Neutrophil (primary cell): Measurements from ENCODE around the gene AOPEP.
"Not testable (repeated sequence)": the region's sequence is repeated elsewhere in the genome, so short reads cannot be mapped to it uniquely, and the experiment has no call there.

Experiments used
- H3K27ac ChIP-seq: fragments of 200-600 bp; sonication (generic); 2 replicates; pipeline ENCODE4 v1.5.1; 2016; ENCODE audit warnings: mild to moderate bottlenecking, moderate library complexity
- H3K27me3 ChIP-seq: fragments of 200-600 bp; sonication (generic); 2 replicates; pipeline ENCODE4 v1.6.0; 2016; ENCODE audit warnings: mild to moderate bottlenecking
- H3K36me3 ChIP-seq: fragments of 200-600 bp; sonication (generic); 2 replicates; pipeline ENCODE4 v1.5.1; 2017
- H3K4me1 ChIP-seq, 2 experiments: fragments of 200-600 bp in 1 of 2; sonication (generic) in 1 of 2; 1 replicate in 1 of 2; 2 replicates in 1 of 2; pipeline versions ENCODE4 v1.5.1 to v1.6.1; 2013 to 2016; ENCODE audit warnings: low read depth in 1 of 2, low read length in 1 of 2, mild to moderate bottlenecking in 1 of 2, moderate library complexity in 1 of 2; ENCODE audit not compliant: control insufficient read depth in 1 of 2, insufficient read depth in 1 of 2
- H3K4me3 ChIP-seq, 2 experiments: fragments of 200-600 bp in 1 of 2; sonication (generic) in 1 of 2; 1 replicate in 1 of 2; 2 replicates in 1 of 2; pipeline ENCODE4 v1.5.1; 2013 to 2016; ENCODE audit warnings: low read depth in 1 of 2, low read length in 1 of 2, mild to moderate bottlenecking in 1 of 2, moderate library complexity in 1 of 2
- H3K9me3 ChIP-seq: fragments of 200-600 bp; sonication (generic); 2 replicates; pipeline ENCODE4 v1.5.1; 2016
- CTCF ChIP-seq: fragments of 200-600 bp; sonication (generic); IDR thresholded peaks from 2 replicates; pipeline ENCODE4 v1.5.1; 2016; ENCODE audit warnings: antibody characterized with exemption

Gene AOPEP

GRCh38 chr9:94825611-94825958 lies 99.1 kb downstream of the AOPEP start:
- H3K4me1 ChIP-seq, result no peaks in the 10 kb centered on the region
- H3K27me3 ChIP-seq, result no peaks in the 10 kb centered on the region
- H3K9me3 ChIP-seq, result no peaks in the 10 kb centered on the region
- no peaks in the 10 kb centered on the region for H3K36me3 ChIP-seq
- no peak overlapping the region for H3K27ac ChIP-seq
- no peak for TF ChIP-seq CTCF
- H3K4me3 ChIP-seq, result no peak overlapping the region

GRCh38 chr9:94826044-94826443 lies 99.5 kb downstream of the AOPEP start:
- no peak for TF ChIP-seq CTCF
- Histone ChIP-seq H3K4me1 (no peaks in the 10 kb centered on the region), H3K36me3 (no peaks in the 10 kb centered on the region), H3K4me3 (no peak overlapping the region), H3K27me3 (no peaks in the 10 kb centered on the region), H3K9me3 (no peaks in the 10 kb centered on the region), H3K27ac (no peak overlapping the region)

- TF ChIP-seq CTCF, result no peak
- H3K4me1 ChIP-seq, result no peaks in the 10 kb centered on the region
- H3K36me3 ChIP-seq, result no peaks in the 10 kb centered on the region
- H3K27ac ChIP-seq, result no peak overlapping the region
- H3K4me3 ChIP-seq, result no peak overlapping the region
- H3K9me3 ChIP-seq, result no peaks in the 10 kb centered on the region
- H3K27me3 ChIP-seq, result no peaks in the 10 kb centered on the region
Observed at GRCh38 chr9:94826644-94827410, 100.3 kb downstream of the AOPEP start.

GRCh38 chr9:94827584-94828304 lies 101.2 kb downstream of the AOPEP start:
- no peaks in the 10 kb centered on the region for H3K27me3 ChIP-seq
- no peak for TF ChIP-seq CTCF
- no peaks in the 10 kb centered on the region for H3K4me1 ChIP-seq
- no peaks in the 10 kb centered on the region for H3K36me3 ChIP-seq
- no peaks in the 10 kb centered on the region for H3K9me3 ChIP-seq
- no peak overlapping the region for H3K4me3 ChIP-seq
- H3K27ac ChIP-seq, result no peak overlapping the region

GRCh38 chr9:94829380-94830070 lies 103.0 kb downstream of the AOPEP start:
- no peaks in the 10 kb centered on the region for H3K27me3 ChIP-seq
- H3K4me1 ChIP-seq, result no peaks in the 10 kb centered on the region
- H3K27ac ChIP-seq, result no peak overlapping the region
- H3K9me3 ChIP-seq, result no peaks in the 10 kb centered on the region
- no peaks in the 10 kb centered on the region for H3K36me3 ChIP-seq
- no peak for TF ChIP-seq CTCF
- no peak overlapping the region for H3K4me3 ChIP-seq

GRCh38 chr9:94830071-94830604 lies 103.6 kb downstream of the AOPEP start:
- not testable (repeated sequence) for H3K36me3 ChIP-seq, H3K27me3 ChIP-seq, H3K4me1 ChIP-seq, H3K9me3 ChIP-seq, H3K4me3 ChIP-seq, H3K27ac ChIP-seq
